ENCODE data around the gene ZNF407. TPM values are rescaled to one million over a fixed set of nuclear protein-coding genes. Genes with fewer than 3 reads are reported as not detected.

ZNF407 gene
- polyA plus RNA-seq, 1 experiment = 2.8 TPM

DNA sequence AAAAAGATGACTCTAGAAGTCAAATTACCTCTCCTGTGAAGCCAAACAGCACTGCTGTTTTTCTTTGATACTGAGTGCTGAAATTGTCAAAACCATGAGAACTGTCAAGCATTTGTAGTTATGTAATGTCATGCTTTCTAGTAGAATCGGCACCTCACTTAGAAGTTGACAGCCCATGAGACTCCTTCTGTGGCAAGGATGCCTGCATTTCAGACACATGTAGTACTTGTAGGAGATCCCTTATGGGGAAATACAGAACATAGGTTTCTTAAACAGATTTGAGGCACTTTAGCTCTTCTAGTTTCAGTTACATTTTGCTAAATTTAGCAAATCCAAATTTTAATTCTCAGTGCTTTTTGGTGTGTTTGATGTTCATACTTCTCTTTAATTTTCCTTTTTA is 15.7 kb downstream of the ZNF407 start:
- Histone ChIP-seq H3K27me3 (ENCODE audit: control insufficient read depth, insufficient read depth, low read length) (no peaks in the 10 kb centered on the region), H3K36me3 (ENCODE audit: control insufficient read depth, insufficient read depth, low read length) (no peaks in the 10 kb centered on the region), H3K4me3 (ENCODE audit: low read depth, low read length) (no peak overlapping the region)
- ChIA-PET POLR2A (no interaction called here), CTCF (no interaction called here)
- DNase-seq (ENCODE audit: low read depth) = no peak
- no peak for TF ChIP-seq CTCF (IDR thresholded peaks at IDR 0.05; ENCODE audit: insufficient read depth, low read depth, low read length)

DNA sequence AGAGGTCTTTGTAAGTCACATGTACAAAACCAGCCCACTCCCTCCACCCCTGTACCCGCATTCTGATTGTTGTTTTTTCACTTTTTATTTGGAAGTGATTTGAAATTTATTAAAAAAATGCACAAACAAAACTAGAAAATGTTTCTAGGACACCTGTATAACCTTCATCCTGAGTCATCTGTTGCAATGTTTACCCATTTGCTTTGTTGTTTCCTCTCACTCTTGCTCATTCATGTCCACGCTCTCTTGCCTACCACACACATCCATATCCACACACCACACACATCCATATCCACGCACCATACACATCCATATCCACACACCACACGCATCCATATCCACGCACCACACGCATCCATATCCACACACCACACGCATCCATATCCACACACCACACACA is 18.8 kb downstream of the ZNF407 start:
- DNase-seq (ENCODE audit: low read depth) = no peak
- Histone ChIP-seq H3K4me3 (ENCODE audit: low read depth, low read length) (no peak overlapping the region), H3K27me3 (ENCODE audit: control insufficient read depth, insufficient read depth, low read length) (no peaks in the 10 kb centered on the region), H3K36me3 (ENCODE audit: control insufficient read depth, insufficient read depth, low read length) (no peaks in the 10 kb centered on the region)
- TF ChIP-seq CTCF (IDR thresholded peaks at IDR 0.05; ENCODE audit: insufficient read depth, low read depth, low read length) = no peak
- ChIA-PET CTCF (no interaction called here), POLR2A (no interaction called here)

DNA sequence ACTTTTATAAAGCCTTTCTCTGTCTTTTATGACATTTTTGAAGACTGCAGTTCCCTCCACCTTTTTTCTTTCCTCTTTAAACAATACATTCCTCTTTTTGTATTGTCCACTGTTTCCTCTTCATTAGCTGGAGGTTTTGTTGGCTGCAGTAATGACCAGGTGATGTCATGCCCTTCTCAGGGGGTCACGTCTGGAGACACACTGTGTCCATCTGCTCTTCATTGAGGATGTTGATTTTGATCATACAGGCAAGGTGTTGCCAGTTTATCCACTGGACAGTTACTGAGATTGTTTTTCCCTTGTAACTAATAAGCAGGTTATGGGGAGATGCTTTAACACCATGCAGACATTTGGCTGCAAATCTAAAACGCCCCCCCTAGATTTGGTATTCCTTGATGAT is 19.8 kb downstream of the ZNF407 start:
- Histone ChIP-seq H3K36me3 (ENCODE audit: control insufficient read depth, insufficient read depth, low read length) (no peaks in the 10 kb centered on the region), H3K4me3 (ENCODE audit: low read depth, low read length) (no peak overlapping the region), H3K27me3 (ENCODE audit: control insufficient read depth, insufficient read depth, low read length) (no peaks in the 10 kb centered on the region)
- CTCF ChIA-PET = no interaction called here
- POLR2A ChIA-PET = no interaction called here
- no peak for TF ChIP-seq CTCF (IDR thresholded peaks at IDR 0.05; ENCODE audit: insufficient read depth, low read depth, low read length)
- no peak for DNase-seq (ENCODE audit: low read depth)

- no peak for TF ChIP-seq CTCF (IDR thresholded peaks at IDR 0.05; ENCODE audit: insufficient read depth, low read depth, low read length)
- H3K27me3 ChIP-seq (ENCODE audit: control insufficient read depth, insufficient read depth, low read length) = no peaks in the 10 kb centered on the region
- H3K36me3 ChIP-seq (ENCODE audit: control insufficient read depth, insufficient read depth, low read length) = no peaks in the 10 kb centered on the region
- DNase-seq (ENCODE audit: low read depth) = no peak
- ChIA-PET CTCF (interaction anchor here (0.6 kb wide), 1 partner anchor 119 kb away, joined by 4 read pairs; no protein-coding TSS in a partner anchor), POLR2A (no interaction called here)
- H3K4me3 ChIP-seq (ENCODE audit: low read depth, low read length) = no peak overlapping the region
Measured at GRCh38 chr18:74622072-74622471, 24.4 kb downstream of the ZNF407 start.

DNA sequence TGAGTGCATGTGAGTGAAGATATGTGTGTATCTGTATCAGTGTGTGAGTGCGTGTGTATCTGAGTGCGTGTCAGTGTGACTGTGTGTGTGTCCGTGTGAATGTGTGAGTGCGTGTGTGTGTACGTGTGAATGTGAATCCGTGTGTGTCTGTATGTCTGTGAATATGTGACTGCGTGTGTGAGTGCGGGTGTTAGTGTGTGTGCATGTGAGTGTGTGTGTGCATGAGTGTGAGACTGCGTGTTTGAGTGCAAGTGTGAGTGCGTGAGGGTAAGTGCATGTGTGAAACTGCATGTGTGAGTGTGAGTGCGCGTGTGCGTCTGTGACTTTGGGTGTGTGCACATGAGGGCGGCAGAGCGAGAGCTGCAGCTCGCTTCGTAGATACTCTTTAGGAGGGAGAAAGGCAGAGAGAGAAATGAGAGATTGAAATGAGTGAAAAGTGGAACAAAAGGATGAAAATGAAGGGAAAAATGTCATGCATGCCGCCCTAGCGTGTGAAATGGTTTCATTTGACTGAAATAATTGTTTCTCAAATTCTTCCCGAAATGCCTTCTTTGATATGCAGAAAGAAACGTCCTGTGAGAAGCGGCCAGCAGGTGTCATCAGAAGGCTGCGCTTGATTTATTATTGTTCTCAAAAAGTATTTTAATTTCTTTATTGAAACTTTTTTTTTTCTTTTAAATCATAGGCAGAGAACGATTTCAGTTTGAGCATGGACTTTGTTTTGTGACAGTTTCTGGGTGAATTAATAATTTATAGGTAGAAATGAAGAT is 25.6 kb downstream of the ZNF407 start:
- TF ChIP-seq CTCF (IDR thresholded peaks at IDR 0.05; ENCODE audit: insufficient read depth, low read depth, low read length) = peak; percentile 42; the same call in 1 of the 2 replicates
- Histone ChIP-seq H3K27me3 (ENCODE audit: control insufficient read depth, insufficient read depth, low read length) (no peaks in the 10 kb centered on the region), H3K36me3 (ENCODE audit: control insufficient read depth, insufficient read depth, low read length) (no peaks in the 10 kb centered on the region), H3K4me3 (ENCODE audit: low read depth, low read length) (no peak overlapping the region)
- POLR2A ChIA-PET = no interaction called here
- CTCF ChIA-PET = interaction anchor here (1.0 to 1.2 kb wide), 2 partner anchors 23 to 1740 kb away, joined by 3 to 4 read pairs; no protein-coding TSS in a partner anchor
- DNase-seq (ENCODE audit: low read depth) = no peak
